DMS114 treated with DMSO at 0.1 percent for 48 hours (cell line): ENCODE results near the gene MFF.
"Not testable (repeated sequence)": the region's sequence is repeated elsewhere in the genome, so short reads cannot be mapped to it uniquely, and the experiment has no call there.

Experiments used
- DNase-seq: peaks from one replicate; lab custom pipeline; 2025; ENCODE audit not compliant: unreplicated experiment; lab: John Stamatoyannopoulos, UW

The MFF gene

DNA sequence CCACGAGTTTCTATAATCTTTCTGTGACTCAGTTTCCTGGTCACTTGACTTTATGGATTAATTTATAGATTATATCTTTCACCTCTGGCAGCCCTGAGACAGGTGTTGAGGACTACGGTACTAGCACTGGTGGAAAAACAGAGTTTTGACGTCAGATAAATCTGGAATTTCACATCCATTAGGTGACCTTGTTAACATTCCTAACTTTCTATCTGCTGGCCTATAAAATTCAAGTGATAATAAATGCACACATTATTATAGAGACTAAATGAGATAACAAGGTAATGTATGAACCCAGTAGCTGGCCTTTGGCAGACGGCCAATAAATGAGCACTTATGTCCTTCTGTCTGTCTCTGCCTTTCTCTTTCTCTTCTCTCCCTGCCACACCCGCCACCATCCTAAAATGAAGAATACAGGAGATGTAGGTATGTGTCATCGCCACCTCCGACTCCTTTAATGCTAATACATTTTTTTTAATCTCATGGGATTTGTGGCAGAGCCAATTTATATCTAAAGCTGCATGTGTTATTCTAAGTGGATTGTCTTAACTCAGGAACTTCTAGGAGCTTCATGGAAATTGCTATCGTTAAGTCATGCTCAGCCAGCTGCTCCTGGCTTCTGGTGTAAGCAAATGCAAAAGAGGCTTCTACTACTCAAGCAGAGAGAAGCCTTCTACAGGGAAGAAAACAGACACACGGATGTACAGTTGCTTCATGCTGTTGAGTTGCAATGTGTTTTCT, 51.8 kb downstream of the MFF start:
- DNase-seq: no peak

- DNase-seq: peak; percentile 3
Observed at GRCh38 chr2:227377467-227378351, 52.7 kb downstream of the MFF start.

GRCh38 chr2:227378371-227378782, 53.3 kb downstream of the MFF start:
- no peak for DNase-seq

DNA sequence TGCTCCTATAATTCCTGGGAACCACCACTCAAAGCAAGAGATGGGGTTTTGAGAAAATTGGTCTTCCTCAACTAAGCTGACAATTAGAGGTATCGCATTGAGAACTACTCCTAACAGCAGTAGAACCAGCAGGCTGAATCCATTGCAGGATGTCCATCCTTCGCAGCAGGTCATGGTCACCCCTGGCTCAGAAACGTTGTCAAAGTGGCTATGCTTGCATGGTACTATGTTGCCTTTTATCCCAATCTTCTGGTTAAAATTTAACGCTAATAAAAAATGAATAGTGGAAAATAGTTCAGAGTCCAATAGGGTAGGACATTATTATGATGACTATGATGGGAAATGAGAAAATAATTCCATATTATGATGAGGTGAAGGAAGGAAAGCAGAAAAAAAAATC, 54.0 kb downstream of the MFF start, which contains the start of gene TM4SF20:
Gene TM4SF20, minus strand, starts transcription at position 212 of the 400 bp plus-strand sequence. Its CDS starts 38 bp downstream, at position 174.
- DNase-seq: no peak

GRCh38 chr2:227382241-227382835, 57.3 kb downstream of the MFF start:
- not testable (repeated sequence) for DNase-seq

DNA sequence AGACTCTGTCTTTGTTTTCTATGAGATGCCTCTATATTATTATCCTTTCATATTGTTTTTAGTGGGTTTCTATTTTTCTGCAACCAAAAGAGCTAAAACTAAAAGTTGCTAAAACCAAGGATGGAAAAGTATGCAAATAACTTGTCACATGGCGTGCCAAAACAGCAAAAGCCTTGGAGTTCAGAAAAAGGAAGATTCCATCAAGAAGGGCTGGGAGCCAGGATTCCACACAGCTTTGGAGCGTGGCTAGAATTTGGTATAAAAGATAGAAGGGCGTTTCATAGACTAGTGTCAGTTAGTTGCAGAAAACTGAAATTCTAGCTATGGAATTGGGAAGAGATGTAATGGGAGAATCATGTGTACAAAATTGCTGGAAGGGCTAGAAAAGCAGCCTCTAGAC, 58.6 kb downstream of the MFF start:
- DNase-seq: no peak

DNA sequence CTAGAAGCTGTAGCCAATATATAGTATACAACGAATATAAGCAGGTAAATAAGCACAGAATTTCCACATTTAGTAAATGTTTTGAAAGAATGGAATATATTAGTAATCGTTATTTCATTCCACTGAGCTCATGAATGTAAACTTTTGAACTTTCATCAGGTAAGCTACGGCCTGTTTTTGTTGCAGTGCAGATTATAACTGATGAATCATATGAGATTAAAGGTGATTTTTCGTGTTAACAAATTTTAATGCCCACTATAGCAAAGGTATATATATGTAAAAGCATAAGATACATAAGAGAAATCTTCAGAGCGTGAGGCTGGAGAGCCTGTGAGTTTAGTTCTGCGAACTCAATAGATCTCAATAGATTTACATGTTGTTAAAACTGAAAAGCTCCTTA, 61.6 kb downstream of the MFF start:
- DNase-seq: no peak

- not testable (repeated sequence) for DNase-seq
Observed at GRCh38 chr2:227387583-227387982, 62.5 kb downstream of the MFF start, which contains the start of gene SCYGR1. SCYGR1 (minus strand) TSS chr2:227387949; CDS start chr2:227387949, 0 bp downstream.

DNA sequence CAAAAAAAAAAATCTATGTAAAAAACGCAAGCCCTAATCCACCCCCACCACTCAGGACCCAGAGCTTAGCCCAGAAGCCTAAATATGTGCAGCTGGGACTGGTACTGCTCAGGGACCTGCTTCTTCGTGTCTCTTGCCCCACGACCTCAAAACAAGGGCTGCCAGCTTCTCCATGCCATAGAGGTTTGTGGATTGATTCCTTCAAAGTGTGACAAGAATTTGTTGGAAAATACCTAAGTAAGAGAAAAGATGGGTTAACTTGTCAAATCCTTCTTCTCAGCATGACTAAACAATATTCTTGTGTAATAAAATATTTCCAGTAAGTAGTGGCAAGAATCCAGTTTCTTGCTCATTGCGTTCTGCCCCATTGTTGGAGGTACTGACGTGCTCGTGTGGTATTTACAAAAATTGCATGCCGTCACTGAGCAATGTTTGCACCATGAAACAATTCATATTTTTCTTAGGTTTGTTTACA, 63.5 kb downstream of the MFF start:
- no peak for DNase-seq

GRCh38 chr2:227389231-227389630, 64.2 kb downstream of the MFF start:
- no peak for DNase-seq

DNA sequence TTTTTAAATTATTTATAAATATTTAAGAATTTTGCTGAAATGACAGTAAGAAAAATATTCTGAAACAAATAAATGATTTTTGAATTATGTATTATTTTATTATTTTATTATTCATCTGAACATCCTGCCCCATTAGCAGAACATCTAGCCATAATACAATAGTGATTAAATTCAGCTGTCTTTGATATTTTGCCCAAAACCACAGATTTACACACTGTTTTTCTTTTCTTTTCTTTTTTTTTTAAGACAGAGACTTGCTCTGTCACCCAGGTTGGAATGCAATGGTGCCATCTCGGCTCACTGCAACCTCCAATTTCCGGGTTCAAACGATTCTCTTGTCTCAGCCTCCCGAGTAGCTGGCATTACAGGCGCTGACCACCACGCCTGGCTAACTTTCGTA, 64.6 kb downstream of the MFF start:
- DNase-seq: no peak

DNA sequence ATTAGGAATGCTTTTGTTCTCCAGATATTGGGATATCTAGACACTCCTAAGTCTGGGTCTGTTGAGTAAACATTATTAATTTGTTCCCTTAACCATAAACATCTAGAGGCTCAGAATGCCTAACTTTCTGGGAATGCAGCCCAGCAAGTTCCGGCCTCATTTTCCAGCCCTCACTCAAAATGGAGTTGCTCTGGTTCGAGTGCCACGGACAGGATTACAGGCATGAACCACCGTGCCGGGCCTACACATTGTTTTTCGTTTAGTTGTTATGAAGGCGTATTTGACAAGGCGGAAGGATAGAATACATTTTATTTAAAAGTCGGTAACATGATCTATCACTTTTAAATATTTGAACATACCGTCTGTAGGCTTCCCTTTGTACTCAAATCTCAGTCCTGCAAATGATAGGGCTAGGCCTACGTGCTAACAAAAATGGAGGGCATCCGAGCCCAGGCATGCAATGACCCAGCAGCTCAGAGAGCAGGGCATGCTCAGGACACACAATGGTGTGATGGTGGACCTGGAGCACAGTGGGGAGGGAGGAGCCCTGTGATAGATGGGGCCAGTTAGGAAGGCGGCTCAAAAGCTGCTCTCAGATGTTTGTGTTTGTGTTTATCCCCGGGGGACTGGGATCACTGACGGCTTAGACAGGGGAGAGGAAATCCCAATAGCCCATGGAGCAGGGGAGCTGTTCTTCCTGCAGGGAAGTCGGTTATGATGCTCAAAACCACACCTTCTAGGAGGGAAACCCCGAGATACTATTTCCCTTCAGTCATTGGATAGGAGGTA, 65.6 kb downstream of the MFF start:
- DNase-seq: no peak

- DNase-seq: no peak
Observed at GRCh38 chr2:227394401-227394800, 69.3 kb downstream of the MFF start.

- DNase-seq: no peak
Observed at GRCh38 chr2:227395556-227395955, 70.5 kb downstream of the MFF start.

GRCh38 chr2:227397562-227397961, 72.5 kb downstream of the MFF start:
- DNase-seq: no peak

DNA sequence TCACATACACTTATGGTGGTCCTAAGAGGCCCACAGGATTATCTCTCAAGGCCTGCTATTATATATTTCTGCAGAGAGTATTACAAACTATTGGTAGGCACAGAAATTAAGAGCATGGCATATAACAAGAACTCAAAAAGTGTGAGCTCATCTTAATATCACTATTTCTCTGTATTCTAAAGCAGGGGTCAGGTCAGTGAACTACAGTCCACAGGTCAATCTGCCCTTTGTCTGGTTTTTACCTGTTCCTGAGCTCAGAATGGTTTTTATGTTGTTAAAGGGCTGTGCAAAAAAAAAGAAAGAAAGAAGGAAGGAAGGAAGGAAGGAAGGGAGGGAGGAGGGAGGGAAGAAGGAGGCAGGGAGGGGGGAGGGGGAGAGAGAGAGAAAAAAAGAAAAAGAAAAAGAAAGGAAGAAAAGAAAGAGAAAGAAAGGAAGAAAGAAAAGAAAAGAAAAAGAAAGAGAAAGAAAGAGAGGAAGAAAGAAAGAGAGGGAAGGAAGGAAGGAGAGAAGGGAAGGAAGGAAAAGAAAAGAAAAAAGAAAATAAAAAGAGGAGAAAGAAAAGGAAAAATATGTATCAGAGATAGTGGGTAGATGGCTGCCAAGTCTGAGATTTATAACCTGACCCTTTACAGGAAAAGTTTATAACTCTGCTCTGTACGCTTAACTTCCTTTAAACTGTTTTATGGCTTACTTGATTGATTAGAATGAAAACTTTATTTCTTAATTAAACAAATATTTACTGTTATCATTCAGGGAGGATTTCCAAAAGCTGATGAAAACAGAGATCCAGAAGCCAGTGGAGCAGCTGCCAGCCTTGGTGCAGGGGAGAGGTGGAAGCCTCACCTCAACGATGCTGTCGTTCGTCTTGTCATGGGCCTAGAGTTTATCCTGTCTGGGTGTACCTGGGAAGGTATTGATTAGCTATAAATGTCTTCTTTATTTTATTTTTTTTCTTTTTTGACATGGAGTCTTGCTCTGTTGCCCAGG, 73.9 kb downstream of the MFF start:
- DNase-seq: no peak

DNA sequence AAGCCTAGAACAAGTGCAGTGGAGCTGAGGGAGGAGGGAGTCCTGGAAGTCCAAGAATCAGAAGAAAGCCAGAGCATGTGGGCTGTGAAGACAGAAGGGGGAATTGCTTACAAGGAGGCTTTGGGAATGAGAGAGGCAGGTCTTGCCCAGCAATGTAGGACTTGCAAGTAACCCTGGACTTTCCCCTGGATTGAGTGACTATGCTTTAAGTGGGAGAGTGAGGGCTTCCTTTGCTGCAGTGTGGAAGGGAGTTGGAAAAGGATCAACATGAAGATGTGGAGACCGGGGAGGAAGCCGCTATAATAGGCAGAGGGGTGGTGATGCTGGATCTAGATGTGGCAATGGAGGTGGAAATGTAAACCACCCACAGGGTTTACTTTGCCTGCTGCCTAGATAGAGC, 76.5 kb downstream of the MFF start:
- no peak for DNase-seq

DNA sequence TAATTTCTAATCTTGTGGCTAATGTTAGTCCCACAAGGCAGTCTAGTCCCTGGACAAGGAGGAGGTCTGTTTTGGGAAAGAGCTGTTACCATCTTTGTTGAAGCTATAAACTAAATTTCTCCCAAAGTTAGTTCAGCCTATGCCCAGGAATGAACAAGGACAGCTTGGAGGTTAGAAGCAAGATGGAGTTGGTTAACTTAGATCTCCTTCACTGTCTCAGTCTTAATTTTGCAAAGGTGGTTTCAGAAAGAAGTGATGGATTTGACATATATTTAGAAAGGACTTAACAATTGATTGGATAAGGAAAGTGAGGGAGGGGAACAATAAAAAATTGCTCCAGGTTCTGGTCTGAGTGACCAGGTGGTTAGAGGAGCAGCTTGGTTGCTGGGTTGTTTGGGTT, 77.3 kb downstream of the MFF start:
- DNase-seq: no peak

GRCh38 chr2:227402959-227403358, 77.9 kb downstream of the MFF start:
- DNase-seq: no peak
